ENCODE results near the gene ELMO1.

ELMO1 gene

GRCh38 chr7:36874041-36874440 lies 574.6 kb downstream of the ELMO1 start:
- no peaks in the 10 kb centered on the region for H3K27me3 ChIP-seq (ENCODE audit: control insufficient read depth, low read length)
- peaks cover under 1% of the 10 kb centered on the region for H3K4me1 ChIP-seq (ENCODE audit: control insufficient read depth, low read length)
- TF ChIP-seq EZH2phosphoT487 (IDR thresholded peaks at IDR 0.05; ENCODE audit: borderline replicate concordance, low read length) = no peak
- TF ChIP-seq, protein P1, sequence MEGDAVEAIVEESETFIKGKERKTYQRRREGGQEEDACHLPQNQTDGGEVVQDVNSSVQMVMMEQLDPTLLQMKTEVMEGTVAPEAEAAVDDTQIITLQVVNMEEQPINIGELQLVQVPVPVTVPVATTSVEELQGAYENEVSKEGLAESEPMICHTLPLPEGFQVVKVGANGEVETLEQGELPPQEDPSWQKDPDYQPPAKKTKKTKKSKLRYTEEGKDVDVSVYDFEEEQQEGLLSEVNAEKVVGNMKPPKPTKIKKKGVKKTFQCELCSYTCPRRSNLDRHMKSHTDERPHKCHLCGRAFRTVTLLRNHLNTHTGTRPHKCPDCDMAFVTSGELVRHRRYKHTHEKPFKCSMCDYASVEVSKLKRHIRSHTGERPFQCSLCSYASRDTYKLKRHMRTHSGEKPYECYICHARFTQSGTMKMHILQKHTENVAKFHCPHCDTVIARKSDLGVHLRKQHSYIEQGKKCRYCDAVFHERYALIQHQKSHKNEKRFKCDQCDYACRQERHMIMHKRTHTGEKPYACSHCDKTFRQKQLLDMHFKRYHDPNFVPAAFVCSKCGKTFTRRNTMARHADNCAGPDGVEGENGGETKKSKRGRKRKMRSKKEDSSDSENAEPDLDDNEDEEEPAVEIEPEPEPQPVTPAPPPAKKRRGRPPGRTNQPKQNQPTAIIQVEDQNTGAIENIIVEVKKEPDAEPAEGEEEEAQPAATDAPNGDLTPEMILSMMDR (IDR thresholded peaks at IDR 0.05; ENCODE audit: low read depth, low read length, poor library complexity, severe bottlenecking) = no peak
- H3K9me2 ChIP-seq (replicated peaks; ENCODE audit: control insufficient read depth, low read length) = no peaks in the 10 kb centered on the region
- H3K27ac ChIP-seq (ENCODE audit: low read depth, low read length) = no peak overlapping the region
- H3K4me3 ChIP-seq (ENCODE audit: low read length) = no peak overlapping the region
- no peak overlapping the region for H3K4me2 ChIP-seq (ENCODE audit: low read length)
- H4K20me1 ChIP-seq (ENCODE audit: control insufficient read depth, insufficient read depth, low read depth, low read length) = no peaks in the 10 kb centered on the region
- H3F3A ChIP-seq (ENCODE audit: control insufficient read depth, insufficient read depth) = no peaks in the 10 kb centered on the region
- no peaks in the 10 kb centered on the region for H3K79me2 ChIP-seq (ENCODE audit: control insufficient read depth, low read length)
- H3K9me3 ChIP-seq (ENCODE audit: control insufficient read depth, insufficient read depth, low read length) = no peaks in the 10 kb centered on the region
- peaks cover 18% of the 10 kb centered on the region for H3K36me3 ChIP-seq (ENCODE audit: control insufficient read depth, low read length)

GRCh38 chr7:36871863-36872262 lies 576.8 kb downstream of the ELMO1 start:
- Histone ChIP-seq H3K9me2 (replicated peaks; ENCODE audit: control insufficient read depth, low read length) (no peaks in the 10 kb centered on the region), H3K27ac (ENCODE audit: low read depth, low read length) (no peak overlapping the region), H4K20me1 (ENCODE audit: control insufficient read depth, insufficient read depth, low read depth, low read length) (no peaks in the 10 kb centered on the region), H3K4me2 (ENCODE audit: low read length) (no peak overlapping the region), H3F3A (ENCODE audit: control insufficient read depth, insufficient read depth) (no peaks in the 10 kb centered on the region), H3K79me2 (ENCODE audit: control insufficient read depth, low read length) (no peaks in the 10 kb centered on the region), H3K9me3 (ENCODE audit: control insufficient read depth, insufficient read depth, low read length) (no peaks in the 10 kb centered on the region), H3K4me1 (ENCODE audit: control insufficient read depth, low read length) (peaks cover 8% of the 10 kb centered on the region), H3K27me3 (ENCODE audit: control insufficient read depth, low read length) (no peaks in the 10 kb centered on the region), H3K4me3 (ENCODE audit: low read length) (no peak overlapping the region), H3K36me3 (ENCODE audit: control insufficient read depth, low read length) (peaks cover 22% of the 10 kb centered on the region)
- TF ChIP-seq, protein P1 (IDR thresholded peaks at IDR 0.05; ENCODE audit: low read depth, low read length, poor library complexity, severe bottlenecking) = no peak
- TF ChIP-seq EZH2phosphoT487 (IDR thresholded peaks at IDR 0.05; ENCODE audit: borderline replicate concordance, low read length) = no peak

- Histone ChIP-seq H3K4me1 (ENCODE audit: control insufficient read depth, low read length) (peaks cover 8% of the 10 kb centered on the region), H3K36me3 (ENCODE audit: control insufficient read depth, low read length) (peaks cover 22% of the 10 kb centered on the region), H3K9me2 (replicated peaks; ENCODE audit: control insufficient read depth, low read length) (no peaks in the 10 kb centered on the region), H3K27ac (ENCODE audit: low read depth, low read length) (no peak overlapping the region), H3K4me2 (ENCODE audit: low read length) (no peak overlapping the region), H3K79me2 (ENCODE audit: control insufficient read depth, low read length) (no peaks in the 10 kb centered on the region), H3K4me3 (ENCODE audit: low read length) (no peak overlapping the region), H3K9me3 (ENCODE audit: control insufficient read depth, insufficient read depth, low read length) (no peaks in the 10 kb centered on the region), H3K27me3 (ENCODE audit: control insufficient read depth, low read length) (no peaks in the 10 kb centered on the region), H4K20me1 (ENCODE audit: control insufficient read depth, insufficient read depth, low read depth, low read length) (no peaks in the 10 kb centered on the region), H3F3A (ENCODE audit: control insufficient read depth, insufficient read depth) (no peaks in the 10 kb centered on the region)
- no peak for TF ChIP-seq EZH2phosphoT487 (IDR thresholded peaks at IDR 0.05; ENCODE audit: borderline replicate concordance, low read length)
- TF ChIP-seq, protein P1 (IDR thresholded peaks at IDR 0.05; ENCODE audit: low read depth, low read length, poor library complexity, severe bottlenecking) = no peak
Measured at GRCh38 chr7:36871355-36871738, 577.3 kb downstream of the ELMO1 start.
